C1 segment of cervical spinal cord (tissue), 14 donors: ENCODE results near the gene NFE2L3.

Source experiments
- DNase-seq, 14 donors: peaks; one replicate each; lab custom pipeline; 2025; lab: John Stamatoyannopoulos, UW

Gene NFE2L3

GRCh38 chr7:26199301-26200037 lies 47.5 kb downstream of the NFE2L3 start:
- DNase-seq = peak in 10 of 14 donors; percentile 43 to 78 (median 68)

GRCh38 chr7:26200038-26200443 lies 48.0 kb downstream of the NFE2L3 start:
- DNase-seq = peak in 13 of 14 donors; percentile 17 to 93 (median 85)

- DNase-seq = peak; percentile 74 to 98 (median 96)
These were observed 48.6 kb downstream of the NFE2L3 start, which contains the start of gene HNRNPA2B1 for GRCh38 chr7:26200444-26201246. Gene HNRNPA2B1, minus strand, starts transcription at chr7:26200746. Its CDS starts 169 bp downstream, at chr7:26200577.

GRCh38 chr7:26201247-26202018 lies 49.4 kb downstream of the NFE2L3 start, which contains the start of gene CBX3:
Gene CBX3, plus strand, starts transcription at chr7:26201745. Its CDS starts 1,254 bp downstream, at chr7:26202999.
- peak; percentile 72 to 95 (median 91) for DNase-seq

- DNase-seq = peak in 11 of 14 donors; percentile 55 to 88 (median 75)
These were observed 50.3 kb downstream of the NFE2L3 start for GRCh38 chr7:26202019-26202990.

- DNase-seq = no peak
These were observed 51.0 kb downstream of the NFE2L3 start for GRCh38 chr7:26203016-26203415.

GRCh38 chr7:26208040-26208439 lies 56.0 kb downstream of the NFE2L3 start:
- DNase-seq = no peak

- no peak for DNase-seq
These were observed 61.1 kb downstream of the NFE2L3 start for GRCh38 chr7:26212921-26213718.

- no peak for DNase-seq
These were observed 62.0 kb downstream of the NFE2L3 start for GRCh38 chr7:26213807-26214515.

GRCh38 chr7:26216049-26216448 lies 64.1 kb downstream of the NFE2L3 start:
- no peak for DNase-seq

- no peak for DNase-seq
These were observed 72.4 kb downstream of the NFE2L3 start for GRCh38 chr7:26224359-26224758.

GRCh38 chr7:26227987-26228386 lies 76.0 kb downstream of the NFE2L3 start:
- no peak for DNase-seq

- DNase-seq = no peak
These were observed 82.0 kb downstream of the NFE2L3 start for GRCh38 chr7:26233902-26234511.
